Measurements from ENCODE around the gene NUTF2. TPM values are rescaled to one million over a fixed set of nuclear protein-coding genes. Genes with fewer than 3 reads are reported as not detected.
A peak's percentile ranks its signal among the peaks of the same experiment; 100 is the strongest.

NUTF2 gene
- 42.7 and 55.0 TPM in 2 replicates for total RNA-seq (2012; rRNA removed)
- 361 and 399 TPM in 2 replicates for polyA plus RNA-seq (2012; rRNA removed)
- polyA plus RNA-seq (2012; cell fraction: cytosol; rRNA removed): 92.1 and 120 TPM in 2 replicates
- polyA plus RNA-seq (2012; cell fraction: nucleus; rRNA removed; ENCODE audit: low replicate concordance): 102 and 127 TPM in 2 replicates
- percentile 80 among the genes with signal in this experiment for Bru-seq, nascent RNA
- percentile 87 among the genes with signal in this experiment for BruChase-seq, experiment 1, labeled RNA remaining after a 6-hour chase
- BruChase-seq, experiment 2, labeled RNA remaining after a 2-hour chase: percentile 74 among the genes with signal in this experiment
- long read RNA-seq, transcript NUTF2-206 (5 exons, 1,119 nt): minor isoform, 12 of 91 reads
- long read RNA-seq, transcript NUTF2-208 (1 exons, 2,608 nt): minor isoform, 6 of 91 reads
- long read RNA-seq, transcript NUTF2-201 (5 exons, 2,321 nt): major isoform, 70 of 91 reads
- long read RNA-seq, partial matches to known transcripts: 2 of 91 reads
- long read RNA-seq, other reads (novel, unspliced or antisense): 1 of 91 reads

DNA sequence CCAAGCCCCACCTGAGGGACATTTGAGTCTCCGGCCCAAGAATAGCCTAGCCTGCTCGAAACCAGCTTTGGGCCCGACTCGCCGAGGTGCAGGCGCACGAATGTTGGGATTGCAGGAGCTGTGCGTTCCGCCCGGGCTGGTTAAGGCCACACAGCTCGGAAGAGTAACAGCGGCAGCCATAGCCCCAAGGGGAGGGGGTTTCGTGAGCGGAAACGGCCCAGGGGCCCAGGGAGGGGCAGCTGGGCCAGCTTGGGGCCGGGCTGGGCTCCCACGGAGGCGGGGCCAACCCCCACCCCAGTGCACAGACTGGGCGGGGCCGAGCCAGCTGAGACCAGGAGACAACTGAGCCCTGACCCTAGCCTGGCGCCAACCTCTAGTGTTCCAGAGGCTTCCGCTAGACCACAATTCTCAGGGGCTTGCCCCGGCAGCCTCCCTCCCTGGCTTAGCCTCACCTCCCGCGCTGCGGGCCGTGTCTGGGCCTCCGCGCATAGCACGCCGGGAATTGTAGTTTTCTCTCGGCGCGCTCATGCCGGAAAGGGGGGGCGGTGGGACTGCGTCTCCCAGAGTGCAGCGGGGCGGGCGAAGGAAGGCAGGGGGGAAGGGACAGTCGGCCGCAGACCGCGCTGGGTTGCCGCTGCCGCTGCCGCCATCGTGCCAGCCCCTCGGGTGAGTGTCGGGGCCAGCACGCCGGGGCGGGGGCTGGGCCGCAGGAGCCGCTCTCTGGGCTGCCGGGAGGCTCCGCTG lies at the start of gene NUTF2:
NUTF2 (plus strand) TSS at position 614 of the 744 bp plus-strand sequence. CDS start 18,198 bp downstream, outside the sequence.
- Histone ChIP-seq H3K27me3 (ENCODE audit: control insufficient read depth, insufficient read depth, low read length) (no peaks in the 10 kb centered on the region), H3K27ac (ENCODE audit: insufficient read depth, low read length) (peak within 1 kb of the TSS; percentile 98), H3K9me1 (ENCODE audit: insufficient read depth, low read length) (peaks cover 19% of the 10 kb centered on the region), H3K4me2 (ENCODE audit: low read depth, low read length) (peak within 1 kb of the TSS; percentile 96), H3K9ac (ENCODE audit: low read depth, low read length) (peak within 1 kb of the TSS; percentile 95), H2BK15ac (ENCODE audit: low read depth, low read length) (peak within 1 kb of the TSS; percentile 48; the same call in 1 of the 3 replicates), H3K4ac (ENCODE audit: low read depth, low read length) (peak within 1 kb of the TSS; percentile 92), H2BK20ac (ENCODE audit: low read depth, low read length) (peak within 1 kb of the TSS; percentile 4; the same call in 1 of the 2 replicates), H3K18ac (ENCODE audit: low read depth, low read length) (peak within 1 kb of the TSS; percentile 91), H4K20me1 (ENCODE audit: insufficient read depth, low read length) (peaks cover 48% of the 10 kb centered on the region), H2AFZ (replicated peaks; ENCODE audit: low read length, poor library complexity) (peak within 1 kb of the TSS; percentile 94), H3K9me3 (ENCODE audit: control insufficient read depth, insufficient read depth, low read length) (no peaks in the 10 kb centered on the region), H2AK9ac (replicated peaks; ENCODE audit: low read depth, low read length, poor library complexity) (peak within 1 kb of the TSS; percentile 100), H3K4me3 (ENCODE audit: insufficient read depth, low read depth, low read length) (peak within 1 kb of the TSS; percentile 53), H3K14ac (replicated peaks; ENCODE audit: low read depth, low read length) (peak within 1 kb of the TSS; percentile 91), H2BK120ac (ENCODE audit: low read depth, low read length) (peak within 1 kb of the TSS; percentile 76), H3K79me1 (ENCODE audit: low read depth in 1 of 2, low read length in 2 of 2) (peaks cover 24 to 66% of the 10 kb centered on the region in 2 experiments), H4K8ac (ENCODE audit: low read depth in 2 of 2, low read length in 2 of 2) (peak within 1 kb of the TSS; percentile 83 to 95), H3K23ac (ENCODE audit: low read depth, low read length) (peak within 1 kb of the TSS; percentile 96), H2AK5ac (ENCODE audit: low read depth, low read length) (peak within 1 kb of the TSS; percentile 83), H2BK5ac (ENCODE audit: low read depth, low read length, poor library complexity, severe bottlenecking) (peak within 1 kb of the TSS; percentile 91), H3K56ac (ENCODE audit: extremely low read depth, insufficient read depth, low read length) (peak within 1 kb of the TSS; percentile 76), H3K4me1 (ENCODE audit: control insufficient read depth, insufficient read depth, low read length) (peaks cover 13% of the 10 kb centered on the region), H3K36me3 (ENCODE audit: control insufficient read depth, insufficient read depth, low read length) (0 out of 2 replicates have a peak, but pooled peaks cover 2% of the 10 kb centered on the region), H4K5ac (ENCODE audit: low read depth, low read length) (peak within 1 kb of the TSS; percentile 98), H4K91ac (ENCODE audit: insufficient read depth, low read depth, low read length) (peak within 1 kb of the TSS; percentile 85)
- ChIA-PET POLR2A (ENCODE audit: unreplicated experiment) (no interaction called here), CTCF (no interaction called here)
- intact Hi-C loops (cut with micrococcal nuclease): loop anchor here (2.0 kb wide), 1 partner anchor 26 kb away; the partner anchor contains the start of gene EDC4
- 1% methylated on average over 23 of the region's 57 CpGs; no CpG with 5 or more reads in 1 of the 2 experiments for WGBS, 2 experiments (ENCODE audit: extremely low coverage in 2 of 2, insufficient read length in 1 of 2)
- DNase-seq (peak; percentile 85), ATAC-seq (ENCODE audit: low read depth) (peak; percentile 76)
- dilution Hi-C loops (cut with HindIII; ENCODE audit: low sequenced_read_pairs, unreplicated experiment): no loop called here
- TF ChIP-seq MAFK (IDR thresholded peaks at IDR 0.05; ENCODE audit: low read depth, low read length) (no peak), MXI1 (IDR thresholded peaks at IDR 0.05; ENCODE audit: borderline replicate concordance, low read depth, low read length) (peak; percentile 69; the same call in 1 of the 2 replicates), NFE2L2 (IDR thresholded peaks at IDR 0.05; ENCODE audit: low read depth, low read length) (no peak), POLR2A (IDR thresholded peaks at IDR 0.05; ENCODE audit: low read depth, low read length) (peak; percentile 83), MAZ (IDR thresholded peaks at IDR 0.05; ENCODE audit: borderline replicate concordance, low read depth, low read length) (peak; percentile 92; the same call in 1 of the 2 replicates)
- BruUV-seq (replicated peaks): no TSS peak
- in situ Hi-C loops (cut with MboI; ENCODE audit: low sequenced_read_pairs): no loop called here
